GM19240 (cell line): Measurements from ENCODE around the gene ANKDD1B.
"Not testable (repeated sequence)": the region's sequence is repeated elsewhere in the genome, so short reads cannot be mapped to it uniquely, and the experiment has no call there.

Experiments used
- DNase-seq: peaks from one replicate; pipeline ENCODE4 v3.0.0; 2011; ENCODE audit warnings: low spot score; ENCODE audit not compliant: insufficient read length

Gene ANKDD1B

GRCh38 chr5:75611311-75612225 is at the start of gene ANKDD1B:
Gene ANKDD1B, plus strand, starts transcription at chr5:75611453. Its CDS starts 182 bp downstream, at chr5:75611635.
- DNase-seq = no peak

GRCh38 chr5:75565991-75566709 is 45.1 kb upstream of the ANKDD1B start:
- not testable (repeated sequence) for DNase-seq

GRCh38 chr5:75566710-75567309 is 44.4 kb upstream of the ANKDD1B start:
- DNase-seq = no peak

- DNase-seq = no peak
Measured at GRCh38 chr5:75567710-75568109, 43.5 kb upstream of the ANKDD1B start.

- no peak for DNase-seq
Measured at GRCh38 chr5:75568202-75568601, 43.1 kb upstream of the ANKDD1B start.

GRCh38 chr5:75571547-75571946 is 39.7 kb upstream of the ANKDD1B start:
- DNase-seq = no peak

GRCh38 chr5:75574791-75575190 is 36.5 kb upstream of the ANKDD1B start:
- DNase-seq = no peak

GRCh38 chr5:75578280-75578679 is 33.0 kb upstream of the ANKDD1B start:
- DNase-seq = not testable (repeated sequence)

- no peak for DNase-seq
Measured at GRCh38 chr5:75584641-75585040, 26.6 kb upstream of the ANKDD1B start.

GRCh38 chr5:75588666-75589065 is 22.6 kb upstream of the ANKDD1B start:
- DNase-seq = no peak

GRCh38 chr5:75600535-75600934 is 10.7 kb upstream of the ANKDD1B start:
- DNase-seq = no peak

GRCh38 chr5:75601567-75601966 is 9.7 kb upstream of the ANKDD1B start:
- DNase-seq = no peak

- no peak for DNase-seq
Measured at GRCh38 chr5:75601996-75602395, 9.3 kb upstream of the ANKDD1B start.

GRCh38 chr5:75603371-75603770 is 7.9 kb upstream of the ANKDD1B start:
- DNase-seq = no peak

GRCh38 chr5:75603821-75604220 is 7.4 kb upstream of the ANKDD1B start:
- no peak for DNase-seq

GRCh38 chr5:75607341-75607740 is 3.9 kb upstream of the ANKDD1B start:
- not testable (repeated sequence) for DNase-seq

- no peak for DNase-seq
Measured at GRCh38 chr5:75608870-75609269, 2.4 kb upstream of the ANKDD1B start.

- DNase-seq = no peak
Measured at GRCh38 chr5:75610201-75610600, 1.1 kb upstream of the ANKDD1B start.

- DNase-seq = not testable (repeated sequence)
Measured at GRCh38 chr5:75610859-75611310, 368 bp upstream of the ANKDD1B start.

- DNase-seq = no peak
Measured at GRCh38 chr5:75612226-75612569, 945 bp downstream of the ANKDD1B start.

- DNase-seq = no peak
Measured at GRCh38 chr5:75612901-75613300, 1.6 kb downstream of the ANKDD1B start.

- no peak for DNase-seq
Measured at GRCh38 chr5:75614176-75614575, 2.9 kb downstream of the ANKDD1B start.
